NCI-H2227 (cell line): Measurements from ENCODE around the gene NOA1.
"Not testable (repeated sequence)": the region's sequence is repeated elsewhere in the genome, so short reads cannot be mapped to it uniquely, and the experiment has no call there.

Source experiments
- DNase-seq: peaks from one replicate; lab custom pipeline; 2025; ENCODE audit not compliant: unreplicated experiment; lab: John Stamatoyannopoulos, UW

The NOA1 gene

GRCh38 chr4:56959100-56959499 is 18.3 kb downstream of the NOA1 start:
- DNase-seq, result no peak

DNA sequence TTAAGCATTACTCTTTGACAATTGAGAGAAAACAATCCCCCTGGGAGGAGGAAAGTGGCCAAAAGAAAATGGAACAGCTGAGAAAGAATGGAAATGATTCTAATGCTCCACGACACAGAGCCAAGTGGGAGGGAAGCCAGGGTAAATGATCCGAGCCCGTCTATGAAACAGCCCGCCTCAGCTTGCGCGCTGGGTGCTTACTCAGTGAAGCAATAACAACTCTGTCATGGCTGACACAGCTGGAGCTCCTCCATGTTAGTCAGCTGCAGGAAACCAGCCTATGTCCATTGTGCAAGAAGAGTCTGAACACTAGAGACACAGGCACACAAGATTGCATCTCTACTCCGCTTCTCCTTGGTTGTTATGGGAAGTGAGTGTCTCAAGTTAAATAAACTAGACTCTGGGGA is 19.3 kb downstream of the NOA1 start:
- DNase-seq, result peak; percentile 15

- no peak for DNase-seq
Observed at GRCh38 chr4:56953680-56954520, 23.5 kb downstream of the NOA1 start.

GRCh38 chr4:56941403-56941802 is 36.0 kb downstream of the NOA1 start:
- DNase-seq, result no peak

DNA sequence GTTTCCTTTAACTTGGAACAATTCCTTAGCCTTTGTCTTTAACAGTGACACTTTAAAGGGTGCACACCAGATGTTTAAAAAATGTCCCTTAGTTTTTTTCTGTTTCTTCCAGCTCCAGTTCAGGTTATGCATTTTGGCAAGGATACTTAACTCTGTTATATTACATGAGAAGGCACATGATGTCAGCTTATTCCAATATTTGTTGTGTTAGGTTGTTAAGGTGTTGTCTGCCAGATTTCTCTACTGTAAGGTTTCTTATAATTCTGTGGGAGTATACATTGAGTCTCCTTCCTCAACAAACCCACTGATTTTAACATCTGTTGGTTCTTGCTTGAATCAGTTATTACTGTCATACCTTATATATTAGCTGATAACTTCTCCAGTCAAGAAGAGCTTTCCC is 36.4 kb downstream of the NOA1 start:
- DNase-seq, result no peak

- DNase-seq, result no peak
Observed at GRCh38 chr4:56940403-56940802, 37.0 kb downstream of the NOA1 start.

DNA sequence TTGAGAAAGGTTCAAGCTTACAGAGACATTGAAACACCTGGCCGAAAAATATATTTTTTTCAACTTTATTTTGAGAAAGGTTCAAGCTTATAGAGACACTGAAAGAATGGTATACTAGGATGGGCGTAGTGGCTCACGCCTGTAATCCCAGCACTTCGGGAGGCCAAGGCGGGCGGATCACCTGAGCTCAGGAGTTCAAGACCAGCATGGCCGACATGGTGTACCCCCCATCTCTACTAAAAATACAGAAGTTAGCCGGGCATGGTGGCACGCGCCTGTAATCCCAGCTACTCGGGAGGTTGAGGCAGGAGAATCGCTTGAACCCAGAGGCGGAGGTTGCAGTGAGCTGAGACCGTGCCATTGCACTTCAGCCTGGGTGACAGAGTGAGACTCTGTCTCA is 37.6 kb downstream of the NOA1 start:
- not testable (repeated sequence) for DNase-seq

DNA sequence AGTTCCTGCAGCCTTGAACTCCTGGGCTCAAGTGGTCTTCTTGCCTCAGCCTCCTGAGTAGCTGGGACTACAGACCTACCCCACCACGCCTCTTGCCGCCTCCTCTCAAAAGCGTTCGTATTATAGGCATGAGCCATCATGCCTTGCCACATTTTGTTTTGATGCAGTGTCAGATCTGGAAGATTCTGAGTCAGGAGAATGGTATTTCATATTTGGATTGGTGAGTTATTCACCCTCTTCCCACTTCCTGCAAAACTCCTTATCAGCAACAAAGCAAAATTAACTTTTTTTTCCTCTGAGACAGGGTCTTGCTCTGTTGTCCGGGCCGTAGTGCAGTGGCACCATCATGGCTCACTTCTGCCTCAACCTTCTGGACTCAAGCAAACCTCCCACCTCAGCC is 40.1 kb downstream of the NOA1 start:
- DNase-seq, result no peak

GRCh38 chr4:56931924-56932323 is 45.5 kb downstream of the NOA1 start:
- DNase-seq, result no peak

GRCh38 chr4:56930638-56931037 is 46.8 kb downstream of the NOA1 start:
- DNase-seq, result no peak

GRCh38 chr4:56927196-56927595 is 50.2 kb downstream of the NOA1 start:
- DNase-seq, result no peak

DNA sequence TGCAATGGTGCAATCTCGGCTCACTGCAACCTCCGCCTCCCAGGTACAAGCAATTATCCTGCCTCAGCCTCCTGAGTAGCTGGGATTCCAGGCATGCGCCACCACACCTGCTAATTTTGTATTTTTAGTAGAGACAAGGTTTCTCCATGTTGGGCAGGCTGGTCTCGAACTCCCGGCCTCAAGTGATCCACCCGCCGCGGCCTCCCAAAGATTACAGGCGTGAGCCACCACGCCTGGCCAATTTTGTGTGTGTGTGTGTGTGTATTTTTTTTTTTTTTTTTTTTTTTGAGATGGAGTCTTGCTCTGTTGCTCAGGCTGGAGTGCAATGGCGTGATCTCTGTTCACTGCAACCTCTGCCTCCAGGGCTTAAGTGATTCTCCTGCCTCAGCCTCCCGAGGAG is 62.4 kb downstream of the NOA1 start:
- DNase-seq, result not testable (repeated sequence)

DNA sequence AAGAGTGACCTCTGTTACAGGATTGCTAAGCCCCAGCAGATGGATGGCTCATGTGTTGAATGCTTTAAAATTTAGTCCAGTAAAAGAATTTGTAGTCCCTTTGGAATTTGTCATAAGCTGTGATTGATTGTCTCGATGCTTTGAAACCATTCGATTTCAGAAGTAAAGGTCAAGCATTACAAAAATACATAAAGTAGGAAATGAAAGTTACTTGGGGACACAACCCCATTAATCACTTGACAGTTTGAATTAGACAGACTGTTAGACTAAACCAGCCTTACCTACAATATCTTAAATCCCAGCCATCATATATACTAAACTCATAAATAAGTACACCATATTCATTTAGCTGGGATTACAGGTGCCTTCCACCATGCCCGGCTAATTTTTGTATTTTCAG is 63.1 kb downstream of the NOA1 start:
- no peak for DNase-seq
